GM13977 (cell line): ENCODE measurements around the gene ALDH5A1.

Experiments used
- DNase-seq: peaks from one replicate; pipeline ENCODE4 v3.0.0; 2012; ENCODE audit warnings: low spot score
- in situ Hi-C: fragments of 300-500 bp; cut with MboI; formaldehyde crosslinking; loops from one replicate; pipeline ENCODE4 v1.12.0; 2022; ENCODE audit warnings: low sequenced_read_pairs, low pct_unique_long_range_greater_than_20kb, mixed read lengths, inconsistent platforms; ENCODE audit not compliant: unreplicated experiment
- TF ChIP-seq, protein P1 (sequence below): IDR thresholded peaks from 2 replicates; pipeline ENCODE4 v1.5.1; 2012; ENCODE audit warnings: mild to moderate bottlenecking, control low read depth; ENCODE audit not compliant: insufficient read depth; ENCODE audit errors: extremely low read depth, missing control alignments

ALDH5A1 gene

DNA sequence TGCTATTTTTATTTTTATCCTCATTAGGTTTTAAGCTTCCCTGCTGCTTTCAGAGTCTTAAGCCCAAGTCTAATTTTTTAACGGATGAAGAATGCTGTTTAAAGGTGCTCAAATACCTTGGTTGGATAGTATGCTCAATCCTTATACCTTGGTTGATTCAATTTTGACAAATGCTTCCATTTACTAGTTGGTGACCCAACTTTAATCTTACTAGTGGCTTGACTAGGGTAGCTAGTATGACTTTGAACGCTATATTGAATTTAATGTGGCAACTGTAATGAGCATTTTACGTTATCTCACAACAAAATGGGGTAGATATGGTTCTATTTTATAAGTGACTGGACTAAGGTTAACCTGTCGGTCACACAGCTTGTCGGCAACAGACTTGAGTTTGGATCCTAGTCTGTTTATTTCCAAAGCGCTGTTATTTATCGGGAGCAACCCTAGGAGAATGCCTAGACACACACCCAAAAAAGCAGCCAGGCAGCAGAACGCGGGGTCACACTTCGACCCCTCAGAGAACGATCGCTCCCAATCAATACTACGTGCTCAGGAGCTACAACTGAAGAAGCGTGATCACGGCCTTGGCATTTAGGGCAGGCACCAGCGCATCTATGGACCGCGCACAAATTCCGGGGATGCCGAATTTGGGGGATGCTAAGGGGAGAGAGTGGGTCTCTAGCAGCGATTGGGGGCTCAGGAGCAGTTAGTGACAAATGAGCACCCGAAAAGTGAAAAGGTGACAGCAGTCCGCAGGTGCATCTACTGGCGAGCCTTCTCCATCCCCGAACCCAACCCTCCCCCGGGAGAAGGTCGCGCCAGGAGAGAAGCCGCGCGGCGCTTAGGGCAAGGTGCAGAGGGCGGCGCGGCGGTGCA, 586 bp upstream of the ALDH5A1 start:
- TF ChIP-seq, protein P1, sequence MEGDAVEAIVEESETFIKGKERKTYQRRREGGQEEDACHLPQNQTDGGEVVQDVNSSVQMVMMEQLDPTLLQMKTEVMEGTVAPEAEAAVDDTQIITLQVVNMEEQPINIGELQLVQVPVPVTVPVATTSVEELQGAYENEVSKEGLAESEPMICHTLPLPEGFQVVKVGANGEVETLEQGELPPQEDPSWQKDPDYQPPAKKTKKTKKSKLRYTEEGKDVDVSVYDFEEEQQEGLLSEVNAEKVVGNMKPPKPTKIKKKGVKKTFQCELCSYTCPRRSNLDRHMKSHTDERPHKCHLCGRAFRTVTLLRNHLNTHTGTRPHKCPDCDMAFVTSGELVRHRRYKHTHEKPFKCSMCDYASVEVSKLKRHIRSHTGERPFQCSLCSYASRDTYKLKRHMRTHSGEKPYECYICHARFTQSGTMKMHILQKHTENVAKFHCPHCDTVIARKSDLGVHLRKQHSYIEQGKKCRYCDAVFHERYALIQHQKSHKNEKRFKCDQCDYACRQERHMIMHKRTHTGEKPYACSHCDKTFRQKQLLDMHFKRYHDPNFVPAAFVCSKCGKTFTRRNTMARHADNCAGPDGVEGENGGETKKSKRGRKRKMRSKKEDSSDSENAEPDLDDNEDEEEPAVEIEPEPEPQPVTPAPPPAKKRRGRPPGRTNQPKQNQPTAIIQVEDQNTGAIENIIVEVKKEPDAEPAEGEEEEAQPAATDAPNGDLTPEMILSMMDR, result no peak
- no peak for DNase-seq
- in situ Hi-C loops, result no loop called here

DNA sequence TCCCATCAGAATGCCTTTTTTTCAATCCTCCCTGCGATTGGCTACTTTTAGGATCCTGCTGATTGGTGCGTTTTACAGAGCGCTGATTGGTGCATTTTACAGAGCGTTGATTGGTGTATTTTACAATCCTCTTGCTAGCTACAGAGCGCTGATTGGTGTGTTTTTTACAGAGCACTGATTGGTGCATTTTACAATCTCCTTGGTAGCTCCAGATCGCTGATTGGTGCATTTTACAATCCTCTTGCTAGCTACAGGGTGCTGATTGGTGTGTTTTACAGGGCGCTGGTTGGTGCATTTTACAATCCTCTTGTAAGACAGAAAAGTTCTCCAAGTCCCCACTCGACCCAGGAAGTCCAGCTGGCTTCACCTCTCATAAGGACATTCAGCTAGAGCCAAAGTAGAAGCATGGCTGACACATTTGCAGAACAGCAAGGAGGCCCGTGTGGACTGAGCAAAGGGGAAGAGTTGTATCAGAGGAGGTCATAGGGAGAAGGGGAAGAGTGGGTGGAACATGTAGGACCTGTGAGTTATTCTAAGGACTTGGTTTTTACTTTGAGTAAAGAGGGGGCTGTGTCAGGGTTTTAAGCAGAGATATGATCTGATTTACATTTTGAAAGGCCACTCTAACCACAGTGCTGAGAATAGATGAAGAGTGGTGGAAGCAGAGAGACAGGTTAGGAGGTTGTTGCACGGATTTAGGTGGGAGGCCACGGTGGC, 2.6 kb downstream of the ALDH5A1 start:
- TF ChIP-seq, protein P1, result no peak
- in situ Hi-C loops, result no loop called here
- peak; percentile 45 for DNase-seq

DNA sequence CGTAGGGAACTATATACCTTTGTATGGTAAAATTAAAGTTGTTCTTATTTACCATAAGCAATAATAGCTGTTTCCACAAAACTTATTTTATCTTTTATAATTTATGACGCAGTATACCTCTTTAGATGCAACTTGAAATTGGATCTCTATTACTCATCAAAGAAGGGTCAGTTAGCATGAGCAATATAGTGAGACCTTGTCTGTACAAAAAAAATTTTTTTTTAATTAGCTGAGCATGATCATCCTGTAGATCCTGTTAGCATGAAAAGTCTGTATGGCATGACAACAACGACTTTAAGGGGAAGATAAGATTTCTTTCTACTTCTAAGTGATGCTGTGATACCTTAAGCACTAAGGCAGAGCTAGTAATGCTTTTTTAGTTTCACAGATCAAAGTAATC, 5.9 kb downstream of the ALDH5A1 start:
- DNase-seq, result no peak
- TF ChIP-seq, protein P1, result no peak
- in situ Hi-C loops, result no loop called here

DNA sequence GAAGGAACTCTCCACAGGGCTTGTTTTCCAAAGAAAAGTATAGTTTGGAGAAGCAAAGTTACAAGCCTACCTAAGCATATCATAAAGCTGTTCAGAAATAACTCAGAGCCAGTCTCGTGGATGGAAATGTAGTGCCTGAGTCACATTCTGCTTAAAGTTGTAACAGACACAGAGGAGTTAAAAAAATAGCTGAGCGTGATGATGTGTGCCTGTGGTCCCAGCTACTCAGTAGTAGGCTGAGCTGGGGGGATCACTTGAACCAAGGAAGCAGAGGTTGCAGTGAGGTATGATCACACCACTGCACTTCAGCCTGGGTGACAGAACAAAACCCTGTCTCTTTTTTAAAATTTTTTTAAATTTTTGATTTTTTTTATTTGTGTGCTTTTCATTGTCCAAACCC, 6.6 kb downstream of the ALDH5A1 start:
- no peak for DNase-seq
- in situ Hi-C loops, result no loop called here
- TF ChIP-seq, protein P1, result no peak

DNA sequence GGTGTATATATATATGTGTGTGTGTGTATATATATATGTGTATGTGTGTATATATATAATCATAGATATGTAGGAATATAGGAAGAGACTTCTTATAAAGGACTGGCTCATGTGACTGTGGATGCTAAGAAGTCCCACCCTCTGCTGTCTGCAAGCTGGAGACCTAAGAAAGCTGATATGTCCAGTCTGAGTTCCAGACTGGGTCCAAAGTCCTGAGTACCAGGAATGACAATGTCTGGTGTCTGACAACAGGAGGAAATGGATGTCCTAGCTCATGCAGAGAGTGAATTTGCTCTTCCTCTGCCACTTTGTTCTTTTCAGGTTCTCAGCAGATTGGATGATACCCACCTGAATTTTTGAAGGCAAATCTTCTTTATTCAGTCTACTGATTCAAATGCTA, 7.1 kb downstream of the ALDH5A1 start:
- in situ Hi-C loops, result no loop called here
- TF ChIP-seq, protein P1, result no peak
- no peak for DNase-seq

DNA sequence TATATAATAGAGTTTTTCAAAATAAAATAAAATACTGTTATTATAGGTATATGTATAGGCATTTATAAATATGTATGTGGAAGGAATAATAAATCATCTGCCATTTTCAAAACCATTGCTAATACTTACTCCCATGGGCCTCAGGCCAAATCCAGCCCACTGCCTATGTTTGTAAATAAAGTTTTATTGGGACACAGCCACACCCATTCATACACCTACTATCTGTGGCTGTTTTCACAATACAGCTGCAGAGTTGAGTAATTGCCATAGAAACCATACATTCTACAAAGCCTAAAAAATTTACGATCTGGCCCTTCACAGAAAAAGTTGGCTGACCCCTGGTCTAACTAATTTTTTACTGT, 9.5 kb downstream of the ALDH5A1 start:
- no peak for DNase-seq
- in situ Hi-C loops, result no loop called here
- TF ChIP-seq, protein P1, result no peak
